ENCODE measurements around the gene MARK1. TPM values are rescaled to one million over a fixed set of nuclear protein-coding genes. Genes with fewer than 3 reads are reported as not detected.

The MARK1 gene
- total RNA-seq, 1 donor from 2014 or later = 12.5 TPM

GRCh38 chr1:220706480-220706879, 178.5 kb downstream of the MARK1 start:
- H3K36me3 Mint-ChIP-seq (ENCODE audit: low read depth, unreplicated experiment) = no peaks in the 10 kb centered on the region
- H3K4me3 Mint-ChIP-seq (ENCODE audit: unreplicated experiment) = no peak overlapping the region
- peaks cover 31% of the 10 kb centered on the region for H3K4me1 Mint-ChIP-seq (ENCODE audit: unreplicated experiment)
- peaks cover 10% of the 10 kb centered on the region for H3K27me3 Mint-ChIP-seq (ENCODE audit: unreplicated experiment)
- TF ChIP-seq CTCF (IDR thresholded peaks at IDR 0.05; ENCODE audit: unreplicated experiment) = no peak
- H3K9me3 Mint-ChIP-seq (ENCODE audit: unreplicated experiment) = no peaks in the 10 kb centered on the region
- no peak overlapping the region for H3K27ac Mint-ChIP-seq (ENCODE audit: unreplicated experiment)
- DNase-seq (ENCODE audit: low spot score) = no peak

- H3K4me1 Mint-ChIP-seq (ENCODE audit: unreplicated experiment) = peaks cover 31% of the 10 kb centered on the region
- no peaks in the 10 kb centered on the region for H3K9me3 Mint-ChIP-seq (ENCODE audit: unreplicated experiment)
- TF ChIP-seq CTCF (IDR thresholded peaks at IDR 0.05; ENCODE audit: unreplicated experiment) = no peak
- H3K27me3 Mint-ChIP-seq (ENCODE audit: unreplicated experiment) = peaks cover 10% of the 10 kb centered on the region
- H3K4me3 Mint-ChIP-seq (ENCODE audit: unreplicated experiment) = no peak overlapping the region
- no peak for DNase-seq (ENCODE audit: low spot score)
- no peak overlapping the region for H3K27ac Mint-ChIP-seq (ENCODE audit: unreplicated experiment)
- H3K36me3 Mint-ChIP-seq (ENCODE audit: low read depth, unreplicated experiment) = no peaks in the 10 kb centered on the region
Observed at GRCh38 chr1:220707160-220707559, 179.2 kb downstream of the MARK1 start.

- Mint-ChIP-seq H3K4me1 (ENCODE audit: unreplicated experiment) (peaks cover 31% of the 10 kb centered on the region), H3K27ac (ENCODE audit: unreplicated experiment) (no peak overlapping the region), H3K4me3 (ENCODE audit: unreplicated experiment) (no peak overlapping the region), H3K9me3 (ENCODE audit: unreplicated experiment) (no peaks in the 10 kb centered on the region), H3K36me3 (ENCODE audit: low read depth, unreplicated experiment) (no peaks in the 10 kb centered on the region), H3K27me3 (ENCODE audit: unreplicated experiment) (peaks cover 9% of the 10 kb centered on the region)
- no peak for DNase-seq (ENCODE audit: low spot score)
- TF ChIP-seq CTCF (IDR thresholded peaks at IDR 0.05; ENCODE audit: unreplicated experiment) = no peak
Observed at GRCh38 chr1:220708244-220708643, 180.3 kb downstream of the MARK1 start.

- H3K36me3 Mint-ChIP-seq (ENCODE audit: low read depth, unreplicated experiment) = no peaks in the 10 kb centered on the region
- no peaks in the 10 kb centered on the region for H3K9me3 Mint-ChIP-seq (ENCODE audit: unreplicated experiment)
- H3K4me3 Mint-ChIP-seq (ENCODE audit: unreplicated experiment) = no peak overlapping the region
- H3K4me1 Mint-ChIP-seq (ENCODE audit: unreplicated experiment) = peaks cover 31% of the 10 kb centered on the region
- no peak for TF ChIP-seq CTCF (IDR thresholded peaks at IDR 0.05; ENCODE audit: unreplicated experiment)
- H3K27me3 Mint-ChIP-seq (ENCODE audit: unreplicated experiment) = peaks cover 9% of the 10 kb centered on the region
- DNase-seq (ENCODE audit: low spot score) = no peak
- no peak overlapping the region for H3K27ac Mint-ChIP-seq (ENCODE audit: unreplicated experiment)
Observed at GRCh38 chr1:220708936-220709801, 181.2 kb downstream of the MARK1 start.

- Mint-ChIP-seq H3K4me1 (ENCODE audit: unreplicated experiment) (peaks cover 27% of the 10 kb centered on the region), H3K9me3 (ENCODE audit: unreplicated experiment) (no peaks in the 10 kb centered on the region), H3K4me3 (ENCODE audit: unreplicated experiment) (no peak overlapping the region), H3K27ac (ENCODE audit: unreplicated experiment) (no peak overlapping the region), H3K36me3 (ENCODE audit: low read depth, unreplicated experiment) (no peaks in the 10 kb centered on the region), H3K27me3 (ENCODE audit: unreplicated experiment) (peaks cover 6% of the 10 kb centered on the region)
- TF ChIP-seq CTCF (IDR thresholded peaks at IDR 0.05; ENCODE audit: unreplicated experiment) = no peak
- no peak for DNase-seq (ENCODE audit: low spot score)
Observed at GRCh38 chr1:220710333-220710732, 182.4 kb downstream of the MARK1 start.
